ENCODE results near the gene ABT1. TPM values are rescaled to one million over a fixed set of nuclear protein-coding genes. Genes with fewer than 3 reads are reported as not detected.

The ABT1 gene
- total RNA-seq, 1 experiment from 2014 or later: 26.7 TPM

- TF ChIP-seq ZBTB33 (IDR thresholded peaks at IDR 0.05; ENCODE audit: extremely low read depth, insufficient replicate concordance, low read length): no peak
- no peak for TF ChIP-seq ATF3 (IDR thresholded peaks at IDR 0.05)
- TF ChIP-seq ZNF274 (IDR thresholded peaks at IDR 0.05; ENCODE audit: low read depth, low read length): no peak
- TF ChIP-seq SIN3A (IDR thresholded peaks at IDR 0.05; ENCODE audit: low read depth): no peak
- no peak for TF ChIP-seq ELF1 (IDR thresholded peaks at IDR 0.05; ENCODE audit: borderline replicate concordance, low read depth)
- no peak for TF ChIP-seq TCF7L2 (IDR thresholded peaks at IDR 0.05; ENCODE audit: borderline replicate concordance, extremely low read depth, insufficient read depth, insufficient read length)
Observed at GRCh38 chr6:26578279-26578678, 18.5 kb upstream of the ABT1 start (continued).

GRCh38 chr6:26578741-26579140 lies 18.0 kb upstream of the ABT1 start:
- H4K20me1 ChIP-seq (ENCODE audit: insufficient read depth): no peaks in the 10 kb centered on the region
- H3K4me1 ChIP-seq (ENCODE audit: control insufficient read depth in 1 of 2, insufficient read depth in 2 of 2, low read length in 2 of 2): peaks cover 3 to 25% of the 10 kb centered on the region in 2 experiments; a peak in 3 of 4 replicates
- H2AFZ ChIP-seq (ENCODE audit: low read depth, low read length, poor library complexity, severe bottlenecking): no peak overlapping the region
- no peaks in the 10 kb centered on the region for H3K9me3 ChIP-seq (ENCODE audit: control insufficient read depth in 1 of 2, insufficient read depth in 1 of 2, low read depth in 1 of 2, low read length in 2 of 2)
- H3K4me2 ChIP-seq (ENCODE audit: low read length): no peak overlapping the region
- ATAC-seq (no peak), DNase-seq (ENCODE audit: low read depth, low spot score) (no peak)
- no peaks in the 10 kb centered on the region for H3K9me2 ChIP-seq (ENCODE audit: insufficient read depth)
- intact Hi-C loops (cut with micrococcal nuclease): loop anchor here (10.0 kb wide), 2 partner anchors 514 to 656 kb away; no protein-coding TSS in a partner anchor
- H3K27ac ChIP-seq (ENCODE audit: low read depth, low read length): no peak overlapping the region
- CTCF ChIA-PET: interaction anchor here (4.1 kb wide), 1 partner anchor 16 kb away, joined by 45 read pairs; no protein-coding TSS in a partner anchor
- H3K9ac ChIP-seq (ENCODE audit: low read length): no peak overlapping the region
- H3K27me3 ChIP-seq (ENCODE audit: insufficient read depth, low read length): no peaks in the 10 kb centered on the region
- no peak for TF ChIP-seq EGR1 (IDR thresholded peaks at IDR 0.05; ENCODE audit: low read depth)
- no peak for TF ChIP-seq JUND (IDR thresholded peaks at IDR 0.05)
- no peak for TF ChIP-seq POLR2A (IDR thresholded peaks at IDR 0.05; ENCODE audit: borderline replicate concordance, extremely low read depth, insufficient read depth, insufficient read length)
- no peak for TF ChIP-seq CEBPB (IDR thresholded peaks at IDR 0.05; ENCODE audit: low read depth)
- TF ChIP-seq ZFX (IDR thresholded peaks at IDR 0.05): no peak
- TF ChIP-seq YY1 (IDR thresholded peaks at IDR 0.05; ENCODE audit: extremely low read depth, insufficient replicate concordance, low read depth, low read length): no peak
- no peak for TF ChIP-seq CTCF (IDR thresholded peaks at IDR 0.05 in 2 of 3, conservative IDR thresholded peaks at IDR 0.05 in 1 of 3; ENCODE audit: borderline replicate concordance in 1 of 3, insufficient read depth in 1 of 3, low read depth in 2 of 3, low read length in 2 of 3)
- no peak for TF ChIP-seq SP1 (IDR thresholded peaks at IDR 0.05; ENCODE audit: low read depth)
- TF ChIP-seq FOSL1 (IDR thresholded peaks at IDR 0.05; ENCODE audit: low read depth): no peak
- no peaks in the 10 kb centered on the region for H3K79me2 ChIP-seq (ENCODE audit: insufficient read depth, low read length)
- RAD21 ChIA-PET (ENCODE audit: low non-redundant PET in 1 of 2, low total read pairs in 2 of 2, uncharacterized antibody in 2 of 2, unreplicated experiment in 2 of 2): no interaction called here
- BruUV-seq (replicated peaks): no TSS peak
- no peaks in the 10 kb centered on the region for H3K36me3 ChIP-seq (ENCODE audit: control insufficient read depth in 1 of 2, insufficient read depth in 2 of 2, low read length in 2 of 2)
- POLR2A ChIA-PET: no interaction called here
- no peak overlapping the region for H3K4me3 ChIP-seq (replicated peaks in 1 of 2; ENCODE audit: low read depth in 1 of 2, low read length in 2 of 2)

Measured in HCT116 (cell line).